ENCODE results near the gene PDLIM7.

PDLIM7 gene

GRCh38 chr5:177466861-177467260 lies 30.5 kb downstream of the PDLIM7 start:
- Histone ChIP-seq H3K9me3 (ENCODE audit: control insufficient read depth, low read length) (no peaks in the 10 kb centered on the region), H3K4me3 (ENCODE audit: insufficient read depth in 1 of 2, low read depth in 1 of 2, low read length in 2 of 2) (no peak overlapping the region), H3K27me3 (ENCODE audit: control insufficient read depth in 1 of 2, insufficient read depth in 1 of 2, low read length in 2 of 2) (no peaks in the 10 kb centered on the region), H2AK5ac (ENCODE audit: low read length, severe bottlenecking) (no peak overlapping the region), H3K36me3 (ENCODE audit: control insufficient read depth in 1 of 2, insufficient read depth in 2 of 2, low read depth in 1 of 2, low read length in 2 of 2) (peaks cover 59 to 82% of the 10 kb centered on the region in 2 experiments), H3K4ac (ENCODE audit: low read depth in 1 of 2, low read length in 2 of 2) (no peak overlapping the region), H3K27ac (ENCODE audit: low read length, poor library complexity, severe bottlenecking) (no peak overlapping the region), H4K91ac (ENCODE audit: low read length) (no peak overlapping the region), H3K4me2 (ENCODE audit: low read length, poor library complexity, severe bottlenecking) (no peak overlapping the region), H3K14ac (ENCODE audit: low read length in 2 of 2) (no peak overlapping the region), H2BK12ac (ENCODE audit: low read length in 2 of 2) (no peak overlapping the region), H2BK5ac (ENCODE audit: low read depth, low read length, poor library complexity, severe bottlenecking) (no peak overlapping the region), H3K79me1 (replicated peaks; ENCODE audit: low read length, poor library complexity, severe bottlenecking) (peaks cover 9% of the 10 kb centered on the region), H2AFZ (ENCODE audit: low read depth, low read length) (no peak overlapping the region), H2BK120ac (ENCODE audit: low read depth, low read length) (no peak overlapping the region), H4K8ac (ENCODE audit: low read length) (no peak overlapping the region), H3K9ac (ENCODE audit: low read length) (no peak overlapping the region), H3K4me1 (ENCODE audit: control insufficient read depth, insufficient read depth, low read depth, low read length) (peaks cover 44% of the 10 kb centered on the region), H3K23ac (ENCODE audit: low read length in 2 of 2) (no peak overlapping the region), H2BK15ac (ENCODE audit: low read depth, poor library complexity, severe bottlenecking) (no peak overlapping the region), H3K18ac (ENCODE audit: low read depth in 1 of 2, low read length in 2 of 2) (no peak overlapping the region)
- DNase-seq = no peak
- 99% methylated on average over 25 of the region's 25 CpGs for WGBS

GRCh38 chr5:177465044-177465443 lies 32.4 kb downstream of the PDLIM7 start:
- Histone ChIP-seq H2AFZ (ENCODE audit: low read depth, low read length) (no peak overlapping the region), H2BK120ac (ENCODE audit: low read depth, low read length) (no peak overlapping the region), H2AK5ac (ENCODE audit: low read length, severe bottlenecking) (no peak overlapping the region), H3K27ac (ENCODE audit: low read length, poor library complexity, severe bottlenecking) (no peak overlapping the region), H3K36me3 (ENCODE audit: control insufficient read depth in 1 of 2, insufficient read depth in 2 of 2, low read depth in 1 of 2, low read length in 2 of 2) (peaks cover 64 to 79% of the 10 kb centered on the region in 2 experiments), H3K14ac (ENCODE audit: low read length in 2 of 2) (no peak overlapping the region), H4K91ac (ENCODE audit: low read length) (no peak overlapping the region), H3K23ac (ENCODE audit: low read length in 2 of 2) (no peak overlapping the region), H2BK5ac (ENCODE audit: low read depth, low read length, poor library complexity, severe bottlenecking) (no peak overlapping the region), H2BK12ac (ENCODE audit: low read length in 2 of 2) (no peak overlapping the region), H3K9me3 (ENCODE audit: control insufficient read depth, low read length) (no peaks in the 10 kb centered on the region), H3K4me3 (ENCODE audit: insufficient read depth in 1 of 2, low read depth in 1 of 2, low read length in 2 of 2) (no peak overlapping the region), H3K9ac (ENCODE audit: low read length) (no peak overlapping the region), H3K27me3 (ENCODE audit: control insufficient read depth in 1 of 2, insufficient read depth in 1 of 2, low read length in 2 of 2) (no peaks in the 10 kb centered on the region), H3K4me2 (ENCODE audit: low read length, poor library complexity, severe bottlenecking) (no peak overlapping the region), H3K79me1 (replicated peaks; ENCODE audit: low read length, poor library complexity, severe bottlenecking) (peaks cover 11% of the 10 kb centered on the region), H2BK15ac (ENCODE audit: low read depth, poor library complexity, severe bottlenecking) (no peak overlapping the region), H3K4ac (ENCODE audit: low read depth in 1 of 2, low read length in 2 of 2) (no peak overlapping the region), H3K4me1 (ENCODE audit: control insufficient read depth, insufficient read depth, low read depth, low read length) (peaks cover 26% of the 10 kb centered on the region), H3K18ac (ENCODE audit: low read depth in 1 of 2, low read length in 2 of 2) (no peak overlapping the region), H4K8ac (ENCODE audit: low read length) (no peak overlapping the region)
- 90% methylated on average over 5 of the region's 11 CpGs for WGBS
- DNase-seq = no peak

DNA sequence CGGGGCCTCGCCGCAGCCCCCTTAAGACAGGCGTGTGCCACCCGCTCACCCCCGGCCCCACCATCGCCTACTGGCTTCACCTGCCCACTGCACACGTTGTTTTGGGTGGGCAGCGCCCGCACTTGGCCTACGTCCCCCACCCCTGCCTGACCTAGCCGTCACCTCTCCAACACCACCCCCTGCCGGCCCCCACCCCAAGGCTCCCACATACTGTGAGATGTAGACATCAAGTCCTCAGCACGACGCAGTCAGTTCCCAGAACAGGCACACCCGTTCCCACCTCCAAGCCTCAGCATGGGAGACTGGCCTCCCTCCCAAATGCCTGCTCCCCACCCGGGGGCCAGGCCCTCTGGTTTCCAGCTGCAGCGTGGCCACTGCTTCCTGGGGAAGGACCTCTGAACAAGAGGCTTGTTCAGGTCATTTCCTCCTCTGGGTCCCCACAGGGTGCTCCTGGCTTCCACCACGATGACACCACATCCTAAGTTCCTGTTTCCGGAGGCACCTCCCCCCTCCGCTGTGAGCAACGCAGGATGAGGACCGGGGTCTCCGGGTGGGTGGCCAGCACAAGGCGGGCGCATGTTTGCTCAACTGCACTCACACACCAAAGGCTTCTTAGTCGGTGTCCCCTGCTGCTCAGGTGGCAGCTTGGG lies 35.3 kb downstream of the PDLIM7 start:
- H3K27ac ChIP-seq (ENCODE audit: low read length, poor library complexity, severe bottlenecking) = peak overlapping the region; percentile 48
- WGBS = 93% methylated on average over 27 of the region's 27 CpGs
- no peak overlapping the region for H2BK12ac ChIP-seq (ENCODE audit: low read length in 2 of 2)
- H3K23ac ChIP-seq (ENCODE audit: low read length in 2 of 2) = no peak overlapping the region
- no peak overlapping the region for H3K14ac ChIP-seq (ENCODE audit: low read length in 2 of 2)
- H3K4ac ChIP-seq (ENCODE audit: low read depth in 1 of 2, low read length in 2 of 2) = no peak overlapping the region
- peaks cover 11% of the 10 kb centered on the region for H3K4me1 ChIP-seq (ENCODE audit: control insufficient read depth, insufficient read depth, low read depth, low read length)
- H3K4me2 ChIP-seq (ENCODE audit: low read length, poor library complexity, severe bottlenecking) = no peak overlapping the region
- H2BK120ac ChIP-seq (ENCODE audit: low read depth, low read length) = no peak overlapping the region
- H3K9me3 ChIP-seq (ENCODE audit: control insufficient read depth, low read length) = no peaks in the 10 kb centered on the region
- H3K4me3 ChIP-seq (ENCODE audit: insufficient read depth in 1 of 2, low read depth in 1 of 2, low read length in 2 of 2) = no peak overlapping the region
- H2BK15ac ChIP-seq (ENCODE audit: low read depth, poor library complexity, severe bottlenecking) = no peak overlapping the region
- H2AFZ ChIP-seq (ENCODE audit: low read depth, low read length) = no peak overlapping the region
- H3K79me1 ChIP-seq (replicated peaks; ENCODE audit: low read length, poor library complexity, severe bottlenecking) = peaks cover 15% of the 10 kb centered on the region
- no peak overlapping the region for H4K91ac ChIP-seq (ENCODE audit: low read length)
- no peak overlapping the region for H2BK5ac ChIP-seq (ENCODE audit: low read depth, low read length, poor library complexity, severe bottlenecking)
- no peaks in the 10 kb centered on the region for H3K27me3 ChIP-seq (ENCODE audit: control insufficient read depth in 1 of 2, insufficient read depth in 1 of 2, low read length in 2 of 2)
- H3K18ac ChIP-seq (ENCODE audit: low read depth in 1 of 2, low read length in 2 of 2) = no peak overlapping the region
- H3K36me3 ChIP-seq (ENCODE audit: control insufficient read depth in 1 of 2, insufficient read depth in 2 of 2, low read depth in 1 of 2, low read length in 2 of 2) = peaks cover 78 to 79% of the 10 kb centered on the region in 2 experiments
- no peak overlapping the region for H3K9ac ChIP-seq (ENCODE audit: low read length)
- peak overlapping the region; percentile 17 for H4K8ac ChIP-seq (ENCODE audit: low read length)
- no peak for DNase-seq
- H2AK5ac ChIP-seq (ENCODE audit: low read length, severe bottlenecking) = no peak overlapping the region

- no peak overlapping the region for H4K8ac ChIP-seq (ENCODE audit: low read length)
- H2BK12ac ChIP-seq (ENCODE audit: low read length in 2 of 2) = no peak overlapping the region
- no peak overlapping the region for H3K23ac ChIP-seq (ENCODE audit: low read length in 2 of 2)
- H3K4me3 ChIP-seq (ENCODE audit: insufficient read depth in 1 of 2, low read depth in 1 of 2, low read length in 2 of 2) = no peak overlapping the region
- no peak overlapping the region for H2BK120ac ChIP-seq (ENCODE audit: low read depth, low read length)
- peaks cover 8% of the 10 kb centered on the region for H3K79me1 ChIP-seq (replicated peaks; ENCODE audit: low read length, poor library complexity, severe bottlenecking)
- H4K91ac ChIP-seq (ENCODE audit: low read length) = no peak overlapping the region
- H3K36me3 ChIP-seq (ENCODE audit: control insufficient read depth in 1 of 2, insufficient read depth in 2 of 2, low read depth in 1 of 2, low read length in 2 of 2) = peaks cover 63 to 72% of the 10 kb centered on the region in 2 experiments
- DNase-seq = no peak
- H2BK5ac ChIP-seq (ENCODE audit: low read depth, low read length, poor library complexity, severe bottlenecking) = no peak overlapping the region
- no peak overlapping the region for H3K14ac ChIP-seq (ENCODE audit: low read length in 2 of 2)
- H2AK5ac ChIP-seq (ENCODE audit: low read length, severe bottlenecking) = no peak overlapping the region
- H3K27me3 ChIP-seq (ENCODE audit: control insufficient read depth in 1 of 2, insufficient read depth in 1 of 2, low read length in 2 of 2) = no peaks in the 10 kb centered on the region
- 98% methylated on average over 28 of the region's 28 CpGs for WGBS
- H2AFZ ChIP-seq (ENCODE audit: low read depth, low read length) = no peak overlapping the region
- no peaks in the 10 kb centered on the region for H3K9me3 ChIP-seq (ENCODE audit: control insufficient read depth, low read length)
- no peak overlapping the region for H3K4me2 ChIP-seq (ENCODE audit: low read length, poor library complexity, severe bottlenecking)
- no peak overlapping the region for H3K18ac ChIP-seq (ENCODE audit: low read depth in 1 of 2, low read length in 2 of 2)
- peaks cover 27% of the 10 kb centered on the region for H3K4me1 ChIP-seq (ENCODE audit: control insufficient read depth, insufficient read depth, low read depth, low read length)
- H3K27ac ChIP-seq (ENCODE audit: low read length, poor library complexity, severe bottlenecking) = no peak overlapping the region
- no peak overlapping the region for H3K4ac ChIP-seq (ENCODE audit: low read depth in 1 of 2, low read length in 2 of 2)
- H3K9ac ChIP-seq (ENCODE audit: low read length) = no peak overlapping the region
- H2BK15ac ChIP-seq (ENCODE audit: low read depth, poor library complexity, severe bottlenecking) = no peak overlapping the region
Measured at GRCh38 chr5:177459819-177460628, 37.4 kb downstream of the PDLIM7 start.

All from mesenchymal stem cell (in vitro differentiated cells and primary cell).